GM13976 (cell line): ENCODE measurements around the gene RAMACL.

Experiments
- DNase-seq: peaks from one replicate; pipeline ENCODE4 v3.0.0; 2012; ENCODE audit warnings: low spot score
- in situ Hi-C: fragments of 300-500 bp; cut with MboI; formaldehyde crosslinking; loops from one replicate; pipeline ENCODE4 v1.12.0; 2022; ENCODE audit warnings: low sequenced_read_pairs, mixed read lengths, inconsistent platforms; ENCODE audit not compliant: unreplicated experiment
- TF ChIP-seq, protein P1 (sequence below): IDR thresholded peaks from 2 replicates; pipeline ENCODE4 v1.5.1; 2012; ENCODE audit warnings: borderline replicate concordance, mild to moderate bottlenecking; ENCODE audit not compliant: insufficient read depth; ENCODE audit errors: extremely low read depth, missing control alignments, control extremely low read depth

RAMACL gene

GRCh38 chr6:166629628-166630027 is 43.1 kb upstream of the RAMACL start:
- DNase-seq, result no peak
- in situ Hi-C loops, result no loop called here
- TF ChIP-seq, protein P1, sequence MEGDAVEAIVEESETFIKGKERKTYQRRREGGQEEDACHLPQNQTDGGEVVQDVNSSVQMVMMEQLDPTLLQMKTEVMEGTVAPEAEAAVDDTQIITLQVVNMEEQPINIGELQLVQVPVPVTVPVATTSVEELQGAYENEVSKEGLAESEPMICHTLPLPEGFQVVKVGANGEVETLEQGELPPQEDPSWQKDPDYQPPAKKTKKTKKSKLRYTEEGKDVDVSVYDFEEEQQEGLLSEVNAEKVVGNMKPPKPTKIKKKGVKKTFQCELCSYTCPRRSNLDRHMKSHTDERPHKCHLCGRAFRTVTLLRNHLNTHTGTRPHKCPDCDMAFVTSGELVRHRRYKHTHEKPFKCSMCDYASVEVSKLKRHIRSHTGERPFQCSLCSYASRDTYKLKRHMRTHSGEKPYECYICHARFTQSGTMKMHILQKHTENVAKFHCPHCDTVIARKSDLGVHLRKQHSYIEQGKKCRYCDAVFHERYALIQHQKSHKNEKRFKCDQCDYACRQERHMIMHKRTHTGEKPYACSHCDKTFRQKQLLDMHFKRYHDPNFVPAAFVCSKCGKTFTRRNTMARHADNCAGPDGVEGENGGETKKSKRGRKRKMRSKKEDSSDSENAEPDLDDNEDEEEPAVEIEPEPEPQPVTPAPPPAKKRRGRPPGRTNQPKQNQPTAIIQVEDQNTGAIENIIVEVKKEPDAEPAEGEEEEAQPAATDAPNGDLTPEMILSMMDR, result no peak

GRCh38 chr6:166627875-166628801 is 41.7 kb upstream of the RAMACL start:
- DNase-seq, result peak; percentile 75
- in situ Hi-C loops, result no loop called here
- TF ChIP-seq, protein P1, result no peak

- in situ Hi-C loops, result no loop called here
- TF ChIP-seq, protein P1, result no peak
Observed at GRCh38 chr6:166627033-166627874, 40.8 kb upstream of the RAMACL start, which contains the start of gene RPS6KA2. RPS6KA2 (minus strand) TSS chr6:166627251; CDS start chr6:166627019, 232 bp downstream.

DNA sequence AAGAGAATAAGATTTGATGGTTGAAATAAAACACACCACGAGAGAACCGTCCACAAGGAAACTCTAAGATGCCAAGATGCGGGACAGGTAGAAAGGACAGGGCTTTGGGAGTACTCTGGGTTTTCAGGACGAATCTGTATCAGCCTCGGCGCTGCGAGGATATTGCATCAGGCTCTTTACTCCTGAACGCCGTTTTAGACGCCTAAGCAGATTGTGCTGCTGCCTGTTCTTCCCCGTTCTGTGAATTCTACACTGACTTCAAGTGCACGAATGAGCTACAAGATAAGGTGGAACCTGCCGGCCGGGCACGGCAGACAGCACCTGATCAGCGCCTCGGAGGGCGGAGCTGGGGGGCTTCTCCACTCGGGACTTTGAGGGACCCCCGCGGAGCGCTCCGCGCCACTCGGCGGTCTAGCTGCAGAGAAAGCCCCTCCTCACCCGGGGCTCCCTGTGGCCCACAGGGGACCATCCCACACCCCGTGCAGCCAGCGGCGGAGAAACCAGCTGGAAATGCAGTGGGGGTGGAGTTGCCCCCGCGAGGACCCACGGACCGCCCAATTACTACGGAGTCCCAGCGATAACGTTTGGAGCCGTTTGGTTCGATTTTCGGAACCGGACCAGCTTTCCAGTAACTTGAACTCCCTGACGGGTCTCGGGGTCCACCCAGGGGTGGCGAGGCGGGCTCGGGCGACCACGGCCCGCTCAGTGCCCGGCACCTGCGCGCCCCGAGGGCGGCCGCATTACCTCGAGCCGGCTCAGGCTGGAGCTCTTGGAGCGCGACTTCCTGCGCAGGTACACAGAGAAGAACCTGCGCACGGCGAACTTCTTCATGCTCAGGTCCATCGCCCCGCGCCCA is 39.9 kb upstream of the RAMACL start:
- in situ Hi-C loops, result no loop called here
- peak; percentile 46 for DNase-seq
- TF ChIP-seq, protein P1, result no peak

More at GRCh38 chr6:166627033-166627874, 40.8 kb upstream of the RAMACL start, which contains the start of gene RPS6KA2:
- DNase-seq, result peak; percentile 99

- no peak for DNase-seq
- TF ChIP-seq, protein P1, result no peak
- in situ Hi-C loops, result no loop called here
Observed at GRCh38 chr6:166625356-166625755, 38.9 kb upstream of the RAMACL start.
